ENCODE data around the gene PTPDC1.

Gene PTPDC1

GRCh38 chr9:94140791-94141790 lies 56.8 kb downstream of the PTPDC1 start:
- DNase-seq (ENCODE audit: low read depth, low spot score): no peak

GRCh38 chr9:94142353-94142752 lies 58.1 kb downstream of the PTPDC1 start:
- no peak for DNase-seq (ENCODE audit: low read depth, low spot score)

GRCh38 chr9:94144394-94144793 lies 60.1 kb downstream of the PTPDC1 start:
- DNase-seq (ENCODE audit: low read depth, low spot score): no peak

- DNase-seq (ENCODE audit: low read depth, low spot score): no peak
Measured at GRCh38 chr9:94145640-94146039, 61.4 kb downstream of the PTPDC1 start.

- DNase-seq (ENCODE audit: low read depth, low spot score): no peak
Measured at GRCh38 chr9:94147776-94148175, 63.5 kb downstream of the PTPDC1 start.

GRCh38 chr9:94148419-94148818 lies 64.2 kb downstream of the PTPDC1 start:
- DNase-seq (ENCODE audit: low read depth, low spot score): no peak

GRCh38 chr9:94149696-94150095 lies 65.4 kb downstream of the PTPDC1 start:
- no peak for DNase-seq (ENCODE audit: low read depth, low spot score)

- no peak for DNase-seq (ENCODE audit: low read depth, low spot score)
Measured at GRCh38 chr9:94150279-94150828, 66.1 kb downstream of the PTPDC1 start.

- DNase-seq (ENCODE audit: low read depth, low spot score): no peak
Measured at GRCh38 chr9:94150890-94151650, 66.8 kb downstream of the PTPDC1 start.

GRCh38 chr9:94153905-94154304 lies 69.6 kb downstream of the PTPDC1 start:
- DNase-seq (ENCODE audit: low read depth, low spot score): no peak

- DNase-seq (ENCODE audit: low read depth, low spot score): no peak
Measured at GRCh38 chr9:94156348-94157049, 72.2 kb downstream of the PTPDC1 start.

GRCh38 chr9:94157050-94157801 lies 73.0 kb downstream of the PTPDC1 start:
- DNase-seq (ENCODE audit: low read depth, low spot score): peak; percentile 60

Data from brain pericyte (primary cell).